ENCODE measurements around the gene ARHGAP23.

The ARHGAP23 gene

DNA sequence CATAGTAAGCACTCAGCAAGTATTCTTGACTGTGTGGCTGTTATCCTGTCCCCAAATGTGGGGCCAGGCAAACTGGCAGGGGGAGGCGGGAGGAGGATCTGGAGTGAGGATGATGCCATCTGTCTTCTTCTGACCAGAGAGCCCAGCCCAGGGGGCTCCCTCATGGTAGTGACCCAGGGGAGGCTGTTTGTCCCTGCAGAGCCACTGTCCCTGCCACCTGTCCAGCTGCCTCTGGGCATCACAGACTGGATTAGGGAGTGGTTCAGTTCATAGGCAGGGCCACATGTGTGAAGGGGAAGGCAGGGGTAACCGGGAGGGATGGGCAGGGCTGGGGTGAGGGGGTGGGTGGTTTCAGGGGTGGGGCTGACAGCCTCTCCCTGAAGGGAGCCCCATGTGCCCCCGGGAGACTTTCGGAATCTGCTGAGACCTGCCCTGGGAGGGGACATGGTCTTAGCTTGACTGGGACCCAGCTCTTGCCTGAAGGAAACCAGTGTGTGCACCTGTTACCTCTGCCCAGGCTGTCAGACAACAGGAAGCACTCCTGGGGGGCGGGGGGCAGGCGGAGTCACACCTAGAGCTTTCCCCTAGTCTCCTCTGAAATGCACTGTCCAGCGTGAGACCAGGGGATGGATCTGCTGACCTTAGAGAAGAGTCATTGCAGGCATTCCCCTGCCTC lies 15.2 kb downstream of the ARHGAP23 start:
- no peak overlapping the region for H3K4me3 ChIP-seq (ENCODE audit: control insufficient read depth, low read depth, low read length)
- no peak for DNase-seq (ENCODE audit: low read depth)
- TF ChIP-seq, protein P1, sequence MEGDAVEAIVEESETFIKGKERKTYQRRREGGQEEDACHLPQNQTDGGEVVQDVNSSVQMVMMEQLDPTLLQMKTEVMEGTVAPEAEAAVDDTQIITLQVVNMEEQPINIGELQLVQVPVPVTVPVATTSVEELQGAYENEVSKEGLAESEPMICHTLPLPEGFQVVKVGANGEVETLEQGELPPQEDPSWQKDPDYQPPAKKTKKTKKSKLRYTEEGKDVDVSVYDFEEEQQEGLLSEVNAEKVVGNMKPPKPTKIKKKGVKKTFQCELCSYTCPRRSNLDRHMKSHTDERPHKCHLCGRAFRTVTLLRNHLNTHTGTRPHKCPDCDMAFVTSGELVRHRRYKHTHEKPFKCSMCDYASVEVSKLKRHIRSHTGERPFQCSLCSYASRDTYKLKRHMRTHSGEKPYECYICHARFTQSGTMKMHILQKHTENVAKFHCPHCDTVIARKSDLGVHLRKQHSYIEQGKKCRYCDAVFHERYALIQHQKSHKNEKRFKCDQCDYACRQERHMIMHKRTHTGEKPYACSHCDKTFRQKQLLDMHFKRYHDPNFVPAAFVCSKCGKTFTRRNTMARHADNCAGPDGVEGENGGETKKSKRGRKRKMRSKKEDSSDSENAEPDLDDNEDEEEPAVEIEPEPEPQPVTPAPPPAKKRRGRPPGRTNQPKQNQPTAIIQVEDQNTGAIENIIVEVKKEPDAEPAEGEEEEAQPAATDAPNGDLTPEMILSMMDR (conservative IDR thresholded peaks at IDR 0.05; ENCODE audit: control insufficient read depth, insufficient read depth, low read depth, low read length) = no peak

DNA sequence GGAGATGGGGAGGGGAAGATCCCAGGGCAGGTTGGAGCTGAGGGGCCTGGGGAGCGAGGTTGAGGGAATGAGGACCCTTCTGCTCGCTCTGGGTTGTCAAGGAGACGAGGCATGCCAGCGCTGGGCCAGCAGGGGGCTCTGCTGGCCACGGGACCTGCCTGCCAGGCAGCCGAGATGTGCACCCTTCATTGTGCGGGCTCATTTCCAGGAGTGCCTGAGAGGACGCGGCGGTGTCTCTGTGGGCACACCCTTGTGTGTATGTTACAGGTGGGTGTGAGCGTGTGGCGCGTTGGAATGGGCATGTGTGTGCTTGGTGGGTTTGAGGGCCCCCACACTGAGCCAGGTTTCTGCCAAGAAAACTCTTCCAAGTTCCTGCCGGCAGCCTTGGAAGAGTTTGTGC lies 15.9 kb downstream of the ARHGAP23 start:
- DNase-seq (ENCODE audit: low read depth) = peak; percentile 66
- TF ChIP-seq, protein P1 (conservative IDR thresholded peaks at IDR 0.05; ENCODE audit: control insufficient read depth, insufficient read depth, low read depth, low read length) = peak; percentile 89
- H3K4me3 ChIP-seq (ENCODE audit: control insufficient read depth, low read depth, low read length) = no peak overlapping the region

DNA sequence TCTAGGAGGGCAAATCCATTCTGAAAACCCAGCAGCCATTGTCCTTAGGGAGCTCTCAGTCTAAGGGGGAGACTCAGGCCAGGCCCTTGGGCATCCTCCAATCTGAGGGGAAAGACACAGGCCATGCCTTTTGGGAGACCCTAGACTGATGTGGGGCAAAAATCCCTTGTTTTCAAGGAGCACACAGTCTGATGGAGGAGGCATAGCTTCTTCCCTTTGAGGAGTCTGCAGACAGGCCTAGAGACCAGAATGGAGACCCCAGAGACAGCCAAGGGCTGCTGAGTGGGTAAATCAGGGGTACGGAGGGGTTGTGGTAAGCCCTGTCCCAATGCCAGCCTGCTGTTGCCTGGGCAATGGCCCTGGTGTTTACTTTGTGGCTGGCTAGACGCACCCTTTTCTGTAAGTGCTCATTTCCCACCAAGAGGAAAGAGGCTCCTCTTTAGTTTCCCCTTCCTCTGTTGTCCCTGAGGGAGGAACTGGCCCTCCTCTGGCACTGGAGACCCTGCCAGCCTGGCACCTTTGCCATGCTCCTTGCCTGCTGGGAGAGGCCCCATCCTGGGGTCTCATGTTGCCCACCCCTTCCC lies 19.3 kb downstream of the ARHGAP23 start:
- no peak for DNase-seq (ENCODE audit: low read depth)
- TF ChIP-seq, protein P1 (conservative IDR thresholded peaks at IDR 0.05; ENCODE audit: control insufficient read depth, insufficient read depth, low read depth, low read length) = no peak
- no peak overlapping the region for H3K4me3 ChIP-seq (ENCODE audit: control insufficient read depth, low read depth, low read length)

DNA sequence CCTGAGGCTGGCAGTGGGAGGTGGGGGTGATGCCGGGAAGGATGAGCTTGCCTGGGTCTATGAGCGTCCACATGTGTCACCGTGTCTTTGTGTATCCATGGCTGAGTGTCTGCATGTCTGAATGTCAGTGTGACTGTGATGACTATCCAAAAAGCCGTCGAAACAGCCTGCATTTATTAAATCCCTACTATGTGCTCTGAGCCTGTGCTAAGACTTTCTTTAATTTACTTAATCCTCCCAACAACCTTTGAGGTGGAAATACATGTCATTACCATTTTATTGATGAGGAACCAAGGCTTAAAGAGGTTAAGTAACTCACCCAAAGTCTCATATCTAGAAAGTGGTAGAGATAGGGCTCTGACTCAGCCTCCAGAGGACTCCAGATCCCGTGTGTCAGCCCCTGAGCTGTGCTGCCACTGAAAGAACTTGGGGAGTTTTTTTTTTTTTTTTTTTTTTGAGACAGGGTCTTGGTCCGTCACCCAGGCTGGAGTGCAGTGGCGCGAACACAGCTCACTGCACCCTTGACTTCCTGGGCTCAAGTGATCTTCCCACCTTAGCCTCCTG lies 20.0 kb downstream of the ARHGAP23 start:
- no peak overlapping the region for H3K4me3 ChIP-seq (ENCODE audit: control insufficient read depth, low read depth, low read length)
- no peak for DNase-seq (ENCODE audit: low read depth)
- TF ChIP-seq, protein P1 (conservative IDR thresholded peaks at IDR 0.05; ENCODE audit: control insufficient read depth, insufficient read depth, low read depth, low read length) = no peak

DNA sequence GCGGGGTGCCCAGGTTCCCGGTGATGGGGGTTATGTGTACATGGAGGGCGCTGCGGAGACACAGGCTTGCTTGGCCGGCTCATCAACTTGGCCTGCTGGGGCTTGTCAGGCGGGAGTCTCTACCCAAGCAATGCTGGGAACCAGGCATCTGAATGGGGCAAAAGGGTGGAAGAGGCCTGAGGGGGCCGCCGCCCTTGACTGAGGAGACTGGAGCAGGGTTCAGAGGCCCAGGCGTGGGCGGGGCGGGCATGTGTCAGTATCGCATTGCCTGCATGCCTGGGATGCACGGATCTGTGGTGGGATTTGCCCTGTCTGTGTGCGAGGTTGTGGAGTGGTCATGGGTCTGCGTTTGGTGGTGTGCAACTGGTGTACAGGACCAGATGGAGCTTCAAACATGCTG lies 21.1 kb downstream of the ARHGAP23 start:
- H3K4me3 ChIP-seq (ENCODE audit: control insufficient read depth, low read depth, low read length) = no peak overlapping the region
- no peak for DNase-seq (ENCODE audit: low read depth)
- TF ChIP-seq, protein P1 (conservative IDR thresholded peaks at IDR 0.05; ENCODE audit: control insufficient read depth, insufficient read depth, low read depth, low read length) = no peak

DNA sequence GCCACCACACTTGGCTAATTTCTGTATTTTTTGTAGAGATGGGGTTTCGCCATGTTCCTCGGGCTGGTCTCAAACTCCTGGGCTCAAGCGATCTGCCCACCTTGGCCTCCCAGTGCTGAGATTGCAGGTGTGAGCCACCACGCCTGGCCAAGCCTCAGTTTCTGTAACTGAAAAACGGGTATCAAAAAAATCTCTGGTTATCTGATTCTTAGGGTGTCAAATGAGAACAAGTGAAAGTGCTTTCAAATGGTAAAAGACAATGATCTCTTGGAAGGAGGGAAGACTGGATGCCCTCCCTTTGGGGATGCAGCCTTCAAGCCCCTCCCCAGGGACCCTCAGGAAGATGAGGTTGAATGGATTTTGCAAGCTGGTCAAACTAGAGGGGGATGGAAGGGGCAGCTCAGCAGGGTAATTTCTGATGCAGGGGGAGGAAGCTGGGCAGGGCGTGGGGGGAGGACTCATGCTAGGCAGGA lies 22.3 kb downstream of the ARHGAP23 start:
- H3K4me3 ChIP-seq (ENCODE audit: control insufficient read depth, low read depth, low read length) = peak overlapping the region; percentile 42
- no peak for DNase-seq (ENCODE audit: low read depth)
- TF ChIP-seq, protein P1 (conservative IDR thresholded peaks at IDR 0.05; ENCODE audit: control insufficient read depth, insufficient read depth, low read depth, low read length) = no peak

All from fibroblast of mammary gland (primary cell).